OCI-LY3 (cell line): ENCODE measurements around the gene NCAM2.

Source experiments
- H2AFZ ChIP-seq: fragments of 200-600, 300-600 bp; shearing (Covaris generic); 2 replicates; pipeline ENCODE4 v1.6.0; 2014; ENCODE audit warnings: antibody characterized with exemption, low read depth, low read length
- H3K27ac ChIP-seq: fragments of 200-600, 300-600 bp; sonication (generic); 2 replicates; pipeline ENCODE4 v1.5.1; 2014; ENCODE audit warnings: mild to moderate bottlenecking, low read length, moderate library complexity, mixed read lengths
- H3K27me3 ChIP-seq: fragments of 200-600, 300-600 bp; sonication (generic); 2 replicates; pipeline ENCODE4 v1.6.1; 2014; ENCODE audit warnings: low read depth, low read length, mixed read lengths
- H3K36me3 ChIP-seq: fragments of 200-600, 300-600 bp; sonication (generic); replicated peaks from 2 replicates; pipeline ENCODE3; 2014; ENCODE audit warnings: low read depth, low read length, mixed read lengths
- H3K4me1 ChIP-seq: fragments of 300-600, 200-600 bp; sonication (generic); 2 replicates; pipeline ENCODE4 v1.6.1; 2014; ENCODE audit warnings: low read length, mixed read lengths
- H3K4me2 ChIP-seq: fragments of 200-600, 300-600 bp; sonication (generic); 2 replicates; pipeline ENCODE4 v1.6.1; 2014; ENCODE audit warnings: low read length, mixed read lengths
- H3K4me3 ChIP-seq: fragments of 300-600, 200-600 bp; sonication (generic); 2 replicates; pipeline ENCODE4 v1.5.1; 2014; ENCODE audit warnings: antibody characterized with exemption, mild to moderate bottlenecking, low read length, moderate library complexity
- H3K79me2 ChIP-seq: fragments of 300-600, 200-600 bp; shearing (Covaris generic); 2 replicates; pipeline ENCODE4 v1.6.1; 2014; ENCODE audit warnings: mild to moderate bottlenecking, low read length, mixed read lengths
- H3K9ac ChIP-seq: fragments of 300-600, 200-600 bp; shearing (Covaris generic); 2 replicates; pipeline ENCODE4 v1.6.0; 2014; ENCODE audit warnings: mild to moderate bottlenecking, low read length, moderate library complexity
- H3K9me3 ChIP-seq: fragments of 200-600, 300-600 bp; shearing (Covaris generic); 2 replicates; pipeline ENCODE4 v1.6.1; 2014; ENCODE audit warnings: low read length, mixed read lengths; ENCODE audit not compliant: insufficient read depth
- H4K20me1 ChIP-seq: fragments of 200-600, 300-600 bp; sonication (generic); 2 replicates; pipeline ENCODE4 v1.6.1; 2016; ENCODE audit warnings: low read length, mixed read lengths; ENCODE audit not compliant: insufficient read depth
- EZH2phosphoT487 ChIP-seq: fragments of 200-600 bp; shearing (Covaris generic); IDR thresholded peaks from 2 replicates; pipeline ENCODE4 v1.6.1; 2018; ENCODE audit warnings: antibody characterized with exemption, mixed run types, low read depth
- TF ChIP-seq, protein P1 (sequence below): fragments of 200-600, 300-600 bp; sonication (generic); IDR thresholded peaks from 2 replicates; pipeline ENCODE4 v1.5.1; 2014; ENCODE audit warnings: antibody characterized with exemption, low read length, low read depth

The NCAM2 gene

DNA sequence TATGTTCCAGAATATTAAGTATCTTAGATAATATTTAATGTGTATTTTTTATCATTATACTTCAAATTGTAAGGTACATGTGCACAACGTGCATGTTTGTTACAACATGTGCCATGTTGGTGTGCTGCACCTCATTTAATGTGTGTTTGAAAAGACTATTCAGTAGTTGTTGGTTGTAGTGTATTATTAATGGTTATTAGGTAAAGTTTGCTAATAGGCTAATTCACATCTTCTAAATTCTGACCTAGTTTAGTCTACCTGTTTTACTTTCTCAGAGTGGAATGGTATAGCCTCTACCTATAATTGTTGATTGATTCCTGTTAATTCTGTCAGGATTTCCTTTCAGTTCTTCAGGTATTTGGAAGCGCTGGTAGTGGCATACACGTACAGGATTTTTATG, 153.0 kb downstream of the NCAM2 start:
- Histone ChIP-seq H2AFZ (no peak overlapping the region), H3K9me3 (no peaks in the 10 kb centered on the region), H3K79me2 (no peaks in the 10 kb centered on the region), H3K36me3 (no peaks in the 10 kb centered on the region), H3K9ac (no peak overlapping the region), H4K20me1 (no peaks in the 10 kb centered on the region), H3K4me1 (no peaks in the 10 kb centered on the region), H3K27ac (no peak overlapping the region), H3K27me3 (no peaks in the 10 kb centered on the region), H3K4me3 (no peak overlapping the region), H3K4me2 (no peak overlapping the region)
- no peak for TF ChIP-seq EZH2phosphoT487
- TF ChIP-seq, protein P1, sequence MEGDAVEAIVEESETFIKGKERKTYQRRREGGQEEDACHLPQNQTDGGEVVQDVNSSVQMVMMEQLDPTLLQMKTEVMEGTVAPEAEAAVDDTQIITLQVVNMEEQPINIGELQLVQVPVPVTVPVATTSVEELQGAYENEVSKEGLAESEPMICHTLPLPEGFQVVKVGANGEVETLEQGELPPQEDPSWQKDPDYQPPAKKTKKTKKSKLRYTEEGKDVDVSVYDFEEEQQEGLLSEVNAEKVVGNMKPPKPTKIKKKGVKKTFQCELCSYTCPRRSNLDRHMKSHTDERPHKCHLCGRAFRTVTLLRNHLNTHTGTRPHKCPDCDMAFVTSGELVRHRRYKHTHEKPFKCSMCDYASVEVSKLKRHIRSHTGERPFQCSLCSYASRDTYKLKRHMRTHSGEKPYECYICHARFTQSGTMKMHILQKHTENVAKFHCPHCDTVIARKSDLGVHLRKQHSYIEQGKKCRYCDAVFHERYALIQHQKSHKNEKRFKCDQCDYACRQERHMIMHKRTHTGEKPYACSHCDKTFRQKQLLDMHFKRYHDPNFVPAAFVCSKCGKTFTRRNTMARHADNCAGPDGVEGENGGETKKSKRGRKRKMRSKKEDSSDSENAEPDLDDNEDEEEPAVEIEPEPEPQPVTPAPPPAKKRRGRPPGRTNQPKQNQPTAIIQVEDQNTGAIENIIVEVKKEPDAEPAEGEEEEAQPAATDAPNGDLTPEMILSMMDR = no peak

DNA sequence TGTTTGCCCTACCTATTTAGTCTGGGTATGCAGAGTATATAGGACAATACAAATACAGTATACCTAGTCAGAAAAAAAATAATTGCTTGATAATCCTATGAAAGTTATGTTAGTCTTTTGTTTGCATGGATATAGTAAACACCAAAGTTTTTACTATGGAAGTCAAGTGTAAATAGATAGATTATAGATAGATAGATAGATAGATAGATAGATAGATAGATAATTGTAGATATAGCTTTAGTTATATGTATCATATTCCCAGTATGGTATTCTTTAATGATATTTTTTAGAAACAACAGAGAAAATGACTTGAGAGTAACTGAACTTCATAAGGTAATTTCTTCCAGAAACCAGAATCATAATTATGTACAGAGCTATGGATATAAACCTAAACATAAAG, 158.2 kb downstream of the NCAM2 start:
- no peaks in the 10 kb centered on the region for H3K27me3 ChIP-seq
- H3K4me3 ChIP-seq = no peak overlapping the region
- H2AFZ ChIP-seq = no peak overlapping the region
- H3K4me2 ChIP-seq = no peak overlapping the region
- no peak overlapping the region for H3K9ac ChIP-seq
- H4K20me1 ChIP-seq = no peaks in the 10 kb centered on the region
- TF ChIP-seq EZH2phosphoT487 = no peak
- TF ChIP-seq, protein P1 = no peak
- no peaks in the 10 kb centered on the region for H3K36me3 ChIP-seq
- H3K4me1 ChIP-seq = no peaks in the 10 kb centered on the region
- H3K27ac ChIP-seq = no peak overlapping the region
- H3K79me2 ChIP-seq = no peaks in the 10 kb centered on the region
- H3K9me3 ChIP-seq = no peaks in the 10 kb centered on the region

DNA sequence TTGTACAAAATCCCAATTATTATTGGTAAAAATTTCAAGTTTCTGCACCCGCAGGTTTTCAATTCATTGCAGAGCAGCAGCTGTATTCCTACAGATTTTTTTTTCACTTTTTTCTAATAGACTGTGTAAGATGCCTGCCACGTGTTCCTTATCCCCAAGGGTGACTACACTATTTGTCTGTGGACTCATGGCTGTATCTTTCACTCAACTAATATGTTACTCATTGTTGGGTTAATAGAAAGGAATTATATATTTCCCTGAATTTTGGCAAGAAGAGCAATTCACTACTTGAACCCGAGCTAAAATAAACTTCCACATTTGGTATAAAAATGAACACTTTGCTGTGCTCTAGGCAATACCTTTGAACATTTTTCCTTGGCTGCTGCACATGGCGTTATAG, 158.7 kb downstream of the NCAM2 start:
- no peak overlapping the region for H3K4me2 ChIP-seq
- no peaks in the 10 kb centered on the region for H3K4me1 ChIP-seq
- no peaks in the 10 kb centered on the region for H3K36me3 ChIP-seq
- H3K79me2 ChIP-seq = no peaks in the 10 kb centered on the region
- H3K27me3 ChIP-seq = no peaks in the 10 kb centered on the region
- H4K20me1 ChIP-seq = no peaks in the 10 kb centered on the region
- no peak overlapping the region for H2AFZ ChIP-seq
- no peaks in the 10 kb centered on the region for H3K9me3 ChIP-seq
- TF ChIP-seq EZH2phosphoT487 = no peak
- TF ChIP-seq, protein P1 = no peak
- no peak overlapping the region for H3K4me3 ChIP-seq
- H3K9ac ChIP-seq = no peak overlapping the region
- no peak overlapping the region for H3K27ac ChIP-seq

DNA sequence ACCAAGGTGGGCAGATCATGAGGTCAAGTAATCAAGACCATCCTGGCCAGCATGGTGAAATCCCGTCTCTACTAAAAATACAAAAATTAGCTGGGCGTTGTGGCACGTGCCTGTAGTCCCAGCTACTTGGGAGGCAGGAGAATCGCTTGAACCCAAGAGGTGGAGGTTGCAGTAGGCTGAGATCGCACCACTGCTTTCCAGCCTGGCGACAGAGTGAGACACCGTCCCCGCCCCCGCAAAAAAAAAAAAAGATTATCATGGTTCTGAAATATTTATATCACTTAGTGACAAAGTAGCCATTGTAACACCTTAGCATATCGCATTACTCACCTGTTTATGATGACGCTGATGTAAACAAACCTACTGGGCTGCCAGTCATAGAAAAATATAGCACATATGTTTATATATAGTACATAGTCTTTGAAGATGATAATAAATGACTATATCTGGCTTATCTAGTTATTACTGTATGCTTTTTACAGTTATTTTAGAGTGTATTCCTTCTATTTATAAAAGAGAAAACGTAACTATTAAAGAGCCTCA, 160.2 kb downstream of the NCAM2 start:
- H3K27ac ChIP-seq = no peak overlapping the region
- H3K79me2 ChIP-seq = no peaks in the 10 kb centered on the region
- TF ChIP-seq EZH2phosphoT487 = no peak
- TF ChIP-seq, protein P1 = no peak
- H3K4me1 ChIP-seq = peaks cover 11% of the 10 kb centered on the region
- H3K36me3 ChIP-seq = no peaks in the 10 kb centered on the region
- H3K4me3 ChIP-seq = no peak overlapping the region
- no peak overlapping the region for H3K4me2 ChIP-seq
- H3K9me3 ChIP-seq = no peaks in the 10 kb centered on the region
- H3K9ac ChIP-seq = no peak overlapping the region
- H3K27me3 ChIP-seq = no peaks in the 10 kb centered on the region
- H4K20me1 ChIP-seq = no peaks in the 10 kb centered on the region
- no peak overlapping the region for H2AFZ ChIP-seq
